ENCODE results near the gene DOCK7. TPM values are rescaled to one million over a fixed set of nuclear protein-coding genes. Genes with fewer than 3 reads are reported as not detected.
"Not testable (repeated sequence)": the region's sequence is repeated elsewhere in the genome, so short reads cannot be mapped to it uniquely, and the experiment has no call there.

DOCK7 gene
- total RNA-seq, 4 donors from 2014 or later = 48.6 to 182 (median 92.9) TPM

GRCh38 chr1:62530516-62531154 lies 157.6 kb downstream of the DOCK7 start:
- peaks cover 0 to 59% (median 0%) of the 10 kb centered on the region in 3 donors for H3K36me3 ChIP-seq
- peak in 1 of 2 donors; percentile 40 for DNase-seq (ENCODE audit: low spot score in 2 of 2)
- H3K4me3 ChIP-seq = no peak overlapping the region
- 40 to 46% methylated on average over 6 of the region's 6 CpGs for WGBS, 2 donors
- no peak overlapping the region for H3K27ac ChIP-seq
- peak; percentile 35 to 70 (median 52) for TF ChIP-seq CTCF (IDR thresholded peaks at IDR 0.05)
- no peak for TF ChIP-seq POLR2A (IDR thresholded peaks at IDR 0.05)
- TF ChIP-seq EP300 (IDR thresholded peaks at IDR 0.05) = no peak
- no peaks in the 10 kb centered on the region for H3K9me3 ChIP-seq
- H3K27me3 ChIP-seq = no peaks in the 10 kb centered on the region
- H3K4me1 ChIP-seq = peaks cover 0 to 2% (median 0%) of the 10 kb centered on the region in 4 donors

- TF ChIP-seq EP300 (IDR thresholded peaks at IDR 0.05) = no peak
- TF ChIP-seq POLR2A (IDR thresholded peaks at IDR 0.05) = no peak
- no peak for TF ChIP-seq CTCF (IDR thresholded peaks at IDR 0.05)
- H3K36me3 ChIP-seq = peaks cover 0 to 49% (median 0%) of the 10 kb centered on the region in 3 donors
- no peak overlapping the region for H3K27ac ChIP-seq
- no peaks in the 10 kb centered on the region for H3K9me3 ChIP-seq
- no peak overlapping the region for H3K4me3 ChIP-seq
- no peaks in the 10 kb centered on the region for H3K27me3 ChIP-seq
- no peak for DNase-seq (ENCODE audit: low spot score in 2 of 2)
- 86 to 93% methylated on average over 4 of the region's 4 CpGs for WGBS, 2 donors
- peaks cover 0 to 2% (median 0%) of the 10 kb centered on the region in 4 donors for H3K4me1 ChIP-seq
Observed at GRCh38 chr1:62529227-62529626, 159.0 kb downstream of the DOCK7 start.

GRCh38 chr1:62528015-62528414 lies 160.2 kb downstream of the DOCK7 start:
- Histone ChIP-seq H3K27me3 (no peaks in the 10 kb centered on the region), H3K36me3 (peaks cover 0 to 43% (median 0%) of the 10 kb centered on the region in 3 donors), H3K9me3 (no peaks in the 10 kb centered on the region), H3K4me3 (no peak overlapping the region), H3K27ac (no peak overlapping the region), H3K4me1 (peaks cover 0 to 2% (median 0%) of the 10 kb centered on the region in 4 donors)
- no peak for DNase-seq (ENCODE audit: low spot score in 2 of 2)
- TF ChIP-seq POLR2A (IDR thresholded peaks at IDR 0.05) (no peak), EP300 (IDR thresholded peaks at IDR 0.05) (no peak), CTCF (IDR thresholded peaks at IDR 0.05) (no peak)
- 65 to 71% methylated on average over 7 of the region's 7 CpGs for WGBS, 2 donors

- WGBS, 2 donors = 93 to 94% methylated on average over 6 of the region's 6 CpGs
- not testable (repeated sequence) for DNase-seq (ENCODE audit: low spot score in 2 of 2); H3K27me3 ChIP-seq; H3K4me1 ChIP-seq; H3K4me3 ChIP-seq; H3K27ac ChIP-seq; H3K9me3 ChIP-seq
- peaks cover 0 to 37% (median 0%) of the 10 kb centered on the region in 3 donors for H3K36me3 ChIP-seq
Observed at GRCh38 chr1:62527346-62527745, 160.8 kb downstream of the DOCK7 start.

GRCh38 chr1:62523860-62524259 lies 164.3 kb downstream of the DOCK7 start:
- no peak for TF ChIP-seq EP300 (IDR thresholded peaks at IDR 0.05)
- no peak for TF ChIP-seq POLR2A (IDR thresholded peaks at IDR 0.05)
- TF ChIP-seq CTCF (IDR thresholded peaks at IDR 0.05) = no peak

More at GRCh38 chr1:62523860-62524259, 164.3 kb downstream of the DOCK7 start:
- H3K27me3 ChIP-seq = no peaks in the 10 kb centered on the region
- H3K4me3 ChIP-seq = no peak overlapping the region
- no peak overlapping the region for H3K27ac ChIP-seq
- no peak for DNase-seq (ENCODE audit: low spot score in 2 of 2)
- peaks cover 0 to 10% (median 3%) of the 10 kb centered on the region in 4 donors for H3K9me3 ChIP-seq
- peaks cover 0 to 45% (median 0%) of the 10 kb centered on the region in 3 donors for H3K36me3 ChIP-seq
- 95 to 100% methylated on average over 2 of the region's 2 CpGs for WGBS, 2 donors
- no peaks in the 10 kb centered on the region for H3K4me1 ChIP-seq
